SK-N-SH (cell line): ENCODE data around the gene RAB22A. TPM values are rescaled to one million over a fixed set of nuclear protein-coding genes. Genes with fewer than 3 reads are reported as not detected.

ENCODE experiments used
- CTCF ChIA-PET: fragments of 300-600, 350-600 bp; formaldehyde crosslinking; extraction: SDS; loops from one replicate; lab custom pipeline; 2021; lab: Yijun Ruan, JAX
- POLR2A ChIA-PET: fragments of 350-600 bp; sonication (Branson Sonifier 250); formaldehyde crosslinking; extraction: SDS; loops from one replicate; lab custom pipeline; 2020; ENCODE audit warnings: antibody characterized with exemption, inconsistent platforms; lab: Yijun Ruan, JAX
- DNase-seq: peaks from one replicate; pipeline ENCODE4 v3.0.0; 2012
- H2AFZ ChIP-seq: fragments of 200-600 bp; sonication (generic); 2 replicates; pipeline ENCODE4 v1.8.1; 2016; ENCODE audit warnings: antibody characterized with exemption, mild to moderate bottlenecking, low read depth
- H3F3A ChIP-seq: fragments of 200-600 bp; sonication (generic); replicated peaks from 2 replicates; pipeline ENCODE3; 2016; ENCODE audit warnings: antibody characterized with exemption, mild to moderate bottlenecking; ENCODE audit not compliant: insufficient read depth
- H3K27ac ChIP-seq, 2 experiments: fragments of 200-500 bp in 1 of 2; fragments of 200-600 bp in 1 of 2; sonication (Bioruptor generic) in 1 of 2; sonication (generic), shearing (Covaris generic) in 1 of 2; 2 replicates each; pipeline versions ENCODE4 v1.5.1 to v1.6.1; 2014 to 2016; ENCODE audit warnings: low read depth in 2 of 2, inconsistent platforms in 1 of 2, low read length in 1 of 2, mild to moderate bottlenecking in 1 of 2, mixed read lengths in 1 of 2
- H3K27me3 ChIP-seq: fragments of 200-600 bp; sonication (generic), shearing (Covaris generic); 2 replicates; pipeline ENCODE4 v1.6.1; 2016; ENCODE audit warnings: mixed run types; ENCODE audit not compliant: insufficient read depth
- H3K36me3 ChIP-seq, 2 experiments: fragments of 200-500 bp in 1 of 2; fragments of 200-600 bp in 1 of 2; sonication (Bioruptor generic) in 1 of 2; sonication (generic) in 1 of 2; replicated peaks in 1 of 2; 2 replicates each; pipeline versions ENCODE3 to v1.5.1; 2014 to 2016; ENCODE audit warnings: low read length in 1 of 2, mild to moderate bottlenecking in 1 of 2; ENCODE audit not compliant: insufficient read depth in 2 of 2, control insufficient read depth in 1 of 2
- H3K4me1 ChIP-seq, 2 experiments: fragments of 200-500 bp in 1 of 2; fragments of 200-600 bp in 1 of 2; sonication (Bioruptor generic) in 1 of 2; sonication (generic), shearing (Covaris generic) in 1 of 2; 2 replicates each; pipeline versions ENCODE4 v1.5.1 to v1.6.1; 2014 to 2016; ENCODE audit warnings: low read depth in 1 of 2, low read length in 1 of 2, mixed run types in 1 of 2; ENCODE audit not compliant: insufficient read depth in 2 of 2, control insufficient read depth in 1 of 2
- H3K4me2 ChIP-seq: fragments of 200-600 bp; sonication (generic), shearing (Covaris generic); 2 replicates; pipeline ENCODE4 v1.6.1; 2017; ENCODE audit warnings: mixed run types
- H3K4me3 ChIP-seq, 2 experiments: fragments of 200-500 bp in 1 of 2; fragments of 200-600 bp in 1 of 2; sonication (Bioruptor generic) in 1 of 2; sonication (generic), shearing (Covaris generic) in 1 of 2; 2 replicates each; pipeline versions ENCODE4 v1.5.1 to v1.8.1; 2014 to 2016; ENCODE audit warnings: low read depth in 2 of 2, inconsistent platforms in 1 of 2, low read length in 1 of 2, mild to moderate bottlenecking in 1 of 2, mixed read lengths in 1 of 2, moderate library complexity in 1 of 2
- H3K79me2 ChIP-seq: fragments of 200-600 bp; sonication (generic); 2 replicates; pipeline ENCODE4 v1.8.1; 2017; ENCODE audit warnings: mild to moderate bottlenecking; ENCODE audit not compliant: insufficient read depth
- H3K9ac ChIP-seq: fragments of 200-600 bp; sonication (generic); 2 replicates; pipeline ENCODE4 v1.6.1; 2017; ENCODE audit warnings: mixed run types
- H3K9me2 ChIP-seq: fragments of 200-600 bp; sonication (generic); 2 replicates; pipeline ENCODE4 v1.6.1; 2017; ENCODE audit warnings: mixed run types
- H3K9me3 ChIP-seq: fragments of 200-600 bp; sonication (generic); 2 replicates; pipeline ENCODE4 v1.6.1; 2017; ENCODE audit warnings: mixed run types, mild to moderate bottlenecking, moderate library complexity
- H4K20me1 ChIP-seq: fragments of 200-600 bp; sonication (generic); 2 replicates; pipeline ENCODE4 v1.6.1; 2017; ENCODE audit warnings: mild to moderate bottlenecking, mixed run types; ENCODE audit not compliant: insufficient read depth
- CTCF ChIP-seq: fragments of 200-600 bp; sonication (generic); IDR thresholded peaks from 2 replicates; pipeline ENCODE4 v1.6.1; 2017; ENCODE audit warnings: antibody characterized with exemption, mild to moderate bottlenecking, moderate library complexity
- FOXJ3 ChIP-seq: sonication (generic); formaldehyde crosslinking; IDR thresholded peaks from 2 replicates; pipeline ENCODE4 v1.5.1; 2020; ENCODE audit warnings: mild to moderate bottlenecking, missing genetic modification reagents
- GABPA ChIP-seq: IDR thresholded peaks from 2 replicates; pipeline ENCODE4 v1.4.0; 2012; ENCODE audit warnings: low read depth, mild to moderate bottlenecking
- GATA2 ChIP-seq: sonication (generic); formaldehyde crosslinking; IDR thresholded peaks from 2 replicates; pipeline ENCODE4 v1.5.0; 2020; ENCODE audit warnings: mild to moderate bottlenecking, missing genetic modification reagents
- NFIC ChIP-seq: IDR thresholded peaks from 2 replicates; pipeline ENCODE4 v1.4.0; 2012; ENCODE audit warnings: borderline replicate concordance
- REST ChIP-seq: IDR thresholded peaks from 2 replicates; pipeline ENCODE4 v1.6.1; 2012; ENCODE audit warnings: mild to moderate bottlenecking, low read depth, low read length, moderate library complexity
- TAF1 ChIP-seq: IDR thresholded peaks from 2 replicates; pipeline ENCODE4 v1.6.1; 2012; ENCODE audit warnings: low read depth, mild to moderate bottlenecking, low read length, moderate library complexity, borderline replicate concordance
- TEAD4 ChIP-seq: IDR thresholded peaks from 2 replicates; pipeline ENCODE4 v1.4.0; 2012; ENCODE audit warnings: mild to moderate bottlenecking, borderline replicate concordance; ENCODE audit not compliant: insufficient read depth
- USF1 ChIP-seq: IDR thresholded peaks from 2 replicates; pipeline ENCODE4 v1.4.0; 2012; ENCODE audit warnings: low read depth, borderline replicate concordance
- ZBTB33 ChIP-seq: IDR thresholded peaks from 2 replicates; pipeline ENCODE4 v1.4.0; 2012; ENCODE audit warnings: low read depth, borderline replicate concordance
- WGBS: methylation state at CpG from one replicate; pipeline ENCODE4 v1.1.6; 2017; ENCODE audit warnings: low lambda C conversion rate; 5-methylcytosine and 5-hydroxymethylcytosine counted together
- polyA plus RNA-seq, 3 experiments: library from polyadenylated mRNA; depleted of rRNA; stranded (reverse); fragments of >200 nt; gene quantifications; 2 replicates each; pipeline ENCODE4 v1.2.3, GENCODE V29; 2012

The RAB22A gene
- polyA plus RNA-seq, 1 of the 3 experiments (the other 2 are of a cell fraction): 10.7 TPM

- H3K4me2 ChIP-seq: peak overlapping the region; percentile 93
- TF ChIP-seq FOXJ3 (CRISPR knock-in tag) (no peak), NFIC (no peak), USF1 (no peak), CTCF (no peak), TEAD4 (no peak), REST (no peak), ZBTB33 (no peak), TAF1 (no peak), GATA2 (no peak), GABPA (no peak)
- TF ChIP-seq, all 33 proteins: peak for 0
- H3K9ac ChIP-seq: peak overlapping the region; percentile 92
- peaks cover 11 to 22% of the 10 kb centered on the region in 2 experiments for H3K36me3 ChIP-seq
- ChIA-PET CTCF (interaction anchor here (1.2 to 1.4 kb wide), 2 partner anchors 142 to 449 kb away, joined by 4 read pairs; no protein-coding TSS in a partner anchor), POLR2A (interaction anchor here (0.7 to 0.8 kb wide), 2 partner anchors 52 to 461 kb away, joined by 3 to 4 read pairs; no protein-coding TSS in a partner anchor)
- H4K20me1 ChIP-seq: peaks cover 17% of the 10 kb centered on the region
- H3K4me3 ChIP-seq: peak overlapping the region; percentile 83 to 95
- peaks cover 17 to 18% of the 10 kb centered on the region in 2 experiments for H3K4me1 ChIP-seq
- no peak overlapping the region for H2AFZ ChIP-seq
- peaks cover 21% of the 10 kb centered on the region for H3F3A ChIP-seq
- no peak for DNase-seq
- H3K79me2 ChIP-seq: peaks cover 60% of the 10 kb centered on the region
- H3K27ac ChIP-seq: peak overlapping the region; percentile 79 to 85; a peak in 3 of 4 replicates
- H3K9me2 ChIP-seq: no peaks in the 10 kb centered on the region
- 71% methylated on average over 17 of the region's 17 CpGs for WGBS
- no peaks in the 10 kb centered on the region for H3K27me3 ChIP-seq
- peaks cover 11% of the 10 kb centered on the region for H3K9me3 ChIP-seq
These were observed 80.6 kb downstream of the RAB22A start for GRCh38 chr20:58389968-58390658.
